Prostate gland (tissue), 2 donors: ENCODE measurements around the gene PLEKHG2.

Experiments used
- POLR2A ChIP-seq: fragments of 450-650 bp; IDR thresholded peaks from one replicate; pipeline ENCODE4 v1.6.1; 2016; ENCODE audit warnings: antibody characterized with exemption, mild to moderate bottlenecking
- POLR2AphosphoS5 ChIP-seq: sonication (generic); formaldehyde crosslinking; IDR thresholded peaks from one replicate; pipeline ENCODE4 v1.6.1; 2017; ENCODE audit warnings: antibody characterized with exemption
- TF ChIP-seq, protein P1 (sequence below), 4 experiments: fragments of 200-600 bp in 2 of 4; fragments of 450-650 bp in 2 of 4; sonication (generic) in 2 of 4; IDR thresholded peaks; 1 replicate in 3 of 4; 2 replicates in 1 of 4; pipeline ENCODE4 v1.5.1; 2016 to 2019; ENCODE audit warnings: antibody characterized with exemption in 4 of 4, mild to moderate bottlenecking in 2 of 4, moderate library complexity in 2 of 4

DNA sequence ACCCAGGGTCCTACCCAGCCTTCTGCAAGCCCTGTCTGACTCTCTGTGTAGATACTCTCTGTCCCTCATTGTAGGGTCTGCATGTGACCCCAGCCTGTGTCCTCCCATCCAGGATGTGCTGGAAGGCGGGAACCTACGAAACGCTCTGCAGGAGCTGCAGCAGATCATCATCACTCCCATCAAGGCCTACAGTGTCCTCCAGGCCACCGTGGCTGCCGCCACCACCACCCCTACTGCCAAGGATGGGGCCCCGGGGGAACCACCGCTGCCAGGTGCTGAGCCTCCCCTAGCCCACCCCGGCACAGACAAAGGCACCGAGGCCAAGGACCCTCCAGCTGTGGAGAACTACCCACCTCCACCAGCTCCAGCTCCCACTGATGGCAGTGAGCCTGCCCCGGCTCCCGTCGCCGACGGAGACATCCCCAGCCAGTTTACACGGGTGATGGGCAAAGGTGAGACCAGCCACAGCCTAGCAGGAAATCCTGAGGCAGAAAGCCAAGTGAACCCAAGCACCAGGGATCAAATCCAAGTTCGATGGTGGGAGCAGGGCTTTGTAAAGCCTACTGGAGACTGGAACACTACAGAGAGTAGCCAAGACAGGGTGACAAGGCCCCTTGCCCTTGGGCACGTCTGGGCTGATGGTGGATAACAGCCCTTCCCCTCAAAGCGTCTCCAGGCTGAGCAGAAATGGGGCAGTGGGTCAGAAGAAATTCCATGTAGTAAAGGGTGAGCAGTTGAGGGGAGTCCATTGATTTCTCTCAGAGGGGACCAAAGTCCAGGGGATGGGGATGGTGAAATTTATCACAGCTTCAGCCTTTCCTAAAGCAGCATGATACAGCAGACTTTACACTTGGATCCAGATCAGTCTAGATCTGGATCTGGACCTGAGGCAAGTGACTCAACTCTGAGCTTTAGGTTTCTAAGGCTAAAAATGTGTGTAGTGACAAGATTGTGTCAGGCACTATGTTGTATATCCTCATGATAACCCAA, 34.8 kb upstream of the PLEKHG2 start:
- TF ChIP-seq POLR2A (no peak), POLR2AphosphoS5 (no peak)
- TF ChIP-seq, protein P1, sequence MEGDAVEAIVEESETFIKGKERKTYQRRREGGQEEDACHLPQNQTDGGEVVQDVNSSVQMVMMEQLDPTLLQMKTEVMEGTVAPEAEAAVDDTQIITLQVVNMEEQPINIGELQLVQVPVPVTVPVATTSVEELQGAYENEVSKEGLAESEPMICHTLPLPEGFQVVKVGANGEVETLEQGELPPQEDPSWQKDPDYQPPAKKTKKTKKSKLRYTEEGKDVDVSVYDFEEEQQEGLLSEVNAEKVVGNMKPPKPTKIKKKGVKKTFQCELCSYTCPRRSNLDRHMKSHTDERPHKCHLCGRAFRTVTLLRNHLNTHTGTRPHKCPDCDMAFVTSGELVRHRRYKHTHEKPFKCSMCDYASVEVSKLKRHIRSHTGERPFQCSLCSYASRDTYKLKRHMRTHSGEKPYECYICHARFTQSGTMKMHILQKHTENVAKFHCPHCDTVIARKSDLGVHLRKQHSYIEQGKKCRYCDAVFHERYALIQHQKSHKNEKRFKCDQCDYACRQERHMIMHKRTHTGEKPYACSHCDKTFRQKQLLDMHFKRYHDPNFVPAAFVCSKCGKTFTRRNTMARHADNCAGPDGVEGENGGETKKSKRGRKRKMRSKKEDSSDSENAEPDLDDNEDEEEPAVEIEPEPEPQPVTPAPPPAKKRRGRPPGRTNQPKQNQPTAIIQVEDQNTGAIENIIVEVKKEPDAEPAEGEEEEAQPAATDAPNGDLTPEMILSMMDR (IDR thresholded peaks at IDR 0.05): no peak
